GM12878 (cell line): ENCODE results near the gene BDNF. TPM values are rescaled to one million over a fixed set of nuclear protein-coding genes. Genes with fewer than 3 reads are reported as not detected.

Experiments
- ATAC-seq: fragments of 200-7000 bp; cut with Tn5 transposase; 3 replicates; pipeline ENCODE4 v1.9.1; 2020; ENCODE audit warnings: mild to moderate bottlenecking, moderate library complexity
- BruUV-seq: library from RNA; stranded (reverse); fragments of 400-500 nt; replicated peaks from 2 replicates; lab custom pipeline; 2021; lab: Mats Ljungman, UMichigan
- CTCF ChIA-PET: fragments of 300-600 bp; sonication (Branson Sonifier 250); formaldehyde crosslinking; extraction: SDS; loops from one replicate; lab custom pipeline; 2021; ENCODE audit warnings: inconsistent platforms; lab: Yijun Ruan, JAX
- POLR2A ChIA-PET: fragments of 350-600 bp; formaldehyde crosslinking; extraction: SDS; loops from one replicate; lab custom pipeline; 2021; ENCODE audit warnings: inconsistent platforms; lab: Charles Lee
- RAD21 ChIA-PET: fragments of 300-600 bp; sonication (Branson Sonifier 250); formaldehyde crosslinking; loops from one replicate; lab custom pipeline; 2023; ENCODE audit warnings: antibody characterized with exemption; ENCODE audit not compliant: unreplicated experiment; lab: Charles Lee
- SMC1A ChIA-PET: fragments of 300-600 bp; sonication (Branson Sonifier 250); formaldehyde crosslinking; loops from one replicate; lab custom pipeline; 2023; ENCODE audit not compliant: unreplicated experiment, uncharacterized antibody; lab: Charles Lee
- DNase-seq: peaks from one replicate; pipeline ENCODE4 v3.0.0-alpha.2; 2011; ENCODE audit warnings: low read depth, low spot score
- FAIRE-seq: peaks from 3 replicates; lab custom pipeline; 2011; peaks lifted over from hg19 to GRCh38; lab: Jason Lieb, UNC
- H2AFZ ChIP-seq: 2 replicates; pipeline ENCODE4 v1.6.0; 2011; ENCODE audit warnings: low read depth, low read length, control low read depth; ENCODE audit not compliant: control insufficient read depth
- H3K27ac ChIP-seq: 2 replicates; pipeline ENCODE4 v1.5.1; 2011; ENCODE audit warnings: control low read depth; ENCODE audit not compliant: control insufficient read depth, insufficient read depth
- H3K27me3 ChIP-seq, 2 experiments: replicated peaks in 1 of 2; 2 replicates each; pipeline versions ENCODE4 v1.6.0 to v1.6.1; 2011; ENCODE audit warnings: low read length in 1 of 2; ENCODE audit not compliant: control insufficient read depth in 2 of 2, insufficient read depth in 2 of 2
- H3K36me3 ChIP-seq, 2 experiments: 2 replicates each; pipeline ENCODE4 v1.5.1; 2011; ENCODE audit warnings: low read length in 1 of 2; ENCODE audit not compliant: control insufficient read depth in 2 of 2, insufficient read depth in 2 of 2
- H3K4me1 ChIP-seq: 2 replicates; pipeline ENCODE4 v1.6.1; 2011; ENCODE audit warnings: mild to moderate bottlenecking, low read length, moderate library complexity, mixed read lengths; ENCODE audit not compliant: control insufficient read depth, insufficient read depth
- H3K4me2 ChIP-seq: 2 replicates; pipeline ENCODE4 v1.6.0; 2011; ENCODE audit warnings: control low read depth; ENCODE audit not compliant: control insufficient read depth, insufficient read depth
- H3K4me3 ChIP-seq: fragments of 200-600 bp; sonication (generic); 2 replicates; pipeline ENCODE4 v1.5.1; 2016
- H3K79me2 ChIP-seq: 2 replicates; pipeline ENCODE4 v1.6.0; 2011; ENCODE audit warnings: low read length; ENCODE audit not compliant: control insufficient read depth, insufficient read depth
- H3K9ac ChIP-seq: 2 replicates; pipeline ENCODE4 v1.8.0; 2011; ENCODE audit warnings: low read length, control low read depth, mixed read lengths; ENCODE audit not compliant: control insufficient read depth, insufficient read depth
- H3K9me3 ChIP-seq: replicated peaks from 3 replicates; pipeline ENCODE4 v1.5.1; 2011; ENCODE audit warnings: mild to moderate bottlenecking, low read length; ENCODE audit not compliant: control insufficient read depth, insufficient read depth
- H4K20me1 ChIP-seq: 2 replicates; pipeline ENCODE4 v1.6.0; 2011; ENCODE audit not compliant: control insufficient read depth, insufficient read depth
- ASH2L ChIP-seq: fragments of 300-600, 200-600 bp; sonication (generic); IDR thresholded peaks from 2 replicates; pipeline ENCODE4 v1.6.1; 2017; ENCODE audit warnings: low read depth, mild to moderate bottlenecking, borderline replicate concordance
- ATF7 ChIP-seq: fragments of 450-650 bp; IDR thresholded peaks from 2 replicates; pipeline ENCODE4 v1.6.1; 2016; ENCODE audit warnings: low read depth, mild to moderate bottlenecking
- BRCA1 ChIP-seq: IDR thresholded peaks from 2 replicates; pipeline ENCODE4 v1.6.1; 2011; ENCODE audit warnings: low read depth, low read length, improper control_type of control experiment
- CBX3 ChIP-seq: fragments of 200-600 bp; sonication (generic); IDR thresholded peaks from 2 replicates; pipeline ENCODE4 v1.6.1; 2016; ENCODE audit warnings: low read depth, borderline replicate concordance
- EED ChIP-seq: sonication (generic); IDR thresholded peaks from 2 replicates; pipeline ENCODE4 v1.6.1; 2016; ENCODE audit warnings: antibody characterized with exemption, low read depth
- FOXK2 ChIP-seq: fragments of 450-650 bp; IDR thresholded peaks from 2 replicates; pipeline ENCODE4 v1.6.1; 2017; ENCODE audit warnings: mild to moderate bottlenecking, moderate library complexity
- MTA2 ChIP-seq: fragments of 450-650 bp; IDR thresholded peaks from 2 replicates; pipeline ENCODE4 v1.6.1; 2016; ENCODE audit warnings: low read depth, mild to moderate bottlenecking, moderate library complexity
- NFIC ChIP-seq: IDR thresholded peaks from 2 replicates; pipeline ENCODE4 v1.6.1; 2012; ENCODE audit warnings: low read depth, mild to moderate bottlenecking, inconsistent platforms, low read length, moderate library complexity
- POLR2AphosphoS2 ChIP-seq: IDR thresholded peaks from 2 replicates; pipeline ENCODE4 v1.6.1; 2011; ENCODE audit warnings: low read depth, mild to moderate bottlenecking, low read length, improper control_type of control experiment, moderate library complexity
- SMARCA5 ChIP-seq: fragments of 450-650 bp; IDR thresholded peaks from 2 replicates; pipeline ENCODE4 v1.6.1; 2017; ENCODE audit warnings: mild to moderate bottlenecking
- SUPT20H ChIP-seq: IDR thresholded peaks from 2 replicates; pipeline ENCODE4 v1.6.1; 2011; ENCODE audit warnings: low read depth, mild to moderate bottlenecking, low read length, moderate library complexity, borderline replicate concordance; ENCODE audit not compliant: control insufficient read depth
- ZNF217 ChIP-seq: fragments of 450-650 bp; IDR thresholded peaks from 2 replicates; pipeline ENCODE4 v1.6.1; 2017; ENCODE audit warnings: antibody characterized with exemption, mild to moderate bottlenecking
- ZNF384 ChIP-seq: IDR thresholded peaks from 2 replicates; pipeline ENCODE4 v1.6.1; 2012; ENCODE audit warnings: low read depth, mild to moderate bottlenecking, low read length, improper control_type of control experiment, borderline replicate concordance
- WGBS: methylation state at CpG from one replicate; pipeline ENCODE4 v1.1.6; 2016; ENCODE audit warnings: low lambda C conversion rate; ENCODE audit not compliant: insufficient replicate concordance, insufficient coverage; ENCODE audit errors: missing lambda C conversion rate; 5-methylcytosine and 5-hydroxymethylcytosine counted together
- in situ Hi-C: fragments of 300-500 bp; cut with MboI; formaldehyde crosslinking; loops from 9 replicates; pipeline ENCODE4 v1.14.3; 2018; ENCODE audit warnings: mixed read lengths
- intact Hi-C: fragments of 100-400 bp; cut with micrococcal nuclease; formaldehyde crosslinking; loops from one replicate; pipeline ENCODE4 v1.14.2; 2022; ENCODE audit not compliant: unreplicated experiment
- polyA plus RNA-seq, 11 experiments: library from polyadenylated mRNA; depleted of rRNA in 4 of 11; unstranded in 6 of 11; stranded (reverse) in 5 of 11; fragments of >200 nt; fragmentation: Nextera tagmentation in 4 of 11; fragmentation: Illumina TruSeq in 1 of 11; extraction: Ambion mirVana in 4 of 11; extraction: Trizol in 1 of 11; gene quantifications; 1 replicate in 1 of 11; 2 replicates in 10 of 11; pipeline versions ENCODE4 v1.2.1 to v1.2.3, GENCODE V29; 2011 to 2016; ENCODE audit warnings: inconsistent platforms in 2 of 11, missing spikeins in 2 of 11, low read depth in 1 of 11
- total RNA-seq, 4 experiments: library from RNA; depleted of rRNA in 3 of 4; stranded (reverse); fragments of >200 nt in 3 of 4; fragmentation: Illumina TruSeq in 1 of 4; extraction: Trizol in 1 of 4; gene quantifications; 2 replicates each; pipeline versions ENCODE4 v1.2.1 to v1.2.3, GENCODE V29; 2013 to 2021
- TF ChIP-seq, protein P1 (sequence below): fragments of 450-650 bp; IDR thresholded peaks from 2 replicates; pipeline ENCODE4 v1.6.1; 2018; ENCODE audit warnings: mild to moderate bottlenecking, low read depth, moderate library complexity; ENCODE audit not compliant: partially characterized antibody
- TF ChIP-seq, protein P2 (sequence below): IDR thresholded peaks from 2 replicates; pipeline ENCODE4 v1.6.1; 2011; ENCODE audit warnings: low read depth, low read length, improper control_type of control experiment, borderline replicate concordance
- TF ChIP-seq, protein P3 (sequence below): fragments of 450-650 bp; IDR thresholded peaks from 2 replicates; pipeline ENCODE4 v1.6.1; 2017; ENCODE audit warnings: mild to moderate bottlenecking, moderate library complexity
- TF ChIP-seq, protein P4 (sequence below): IDR thresholded peaks from 2 replicates; pipeline ENCODE4 v1.6.1; 2012; ENCODE audit warnings: low read depth, low read length, improper control_type of control experiment

The BDNF gene
- total and polyA plus RNA-seq, 10 of the 15 experiments (the other 5 are each of a cell fraction or from before 2014, with no cell fraction given): 0.02 to 0.24 (median 0.06) TPM; not detected in 2

DNA sequence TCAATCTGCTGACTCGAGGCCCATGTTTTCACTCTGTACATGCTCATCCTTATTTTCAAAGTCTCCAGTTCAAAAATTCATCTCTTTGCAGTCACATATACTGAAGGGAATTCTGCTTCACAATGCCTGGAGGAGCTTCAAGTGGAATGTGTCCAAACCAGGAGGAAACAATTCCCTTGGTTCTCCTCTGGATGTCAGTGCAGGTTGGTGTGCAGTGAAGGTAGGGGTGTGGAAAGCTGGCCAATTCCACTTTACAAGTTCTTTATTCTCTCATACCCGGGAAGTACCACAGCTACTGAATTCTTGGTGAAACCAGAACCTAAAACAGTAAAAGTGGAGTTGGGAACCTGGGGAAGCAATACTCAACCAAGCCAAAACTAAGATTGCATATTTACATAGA is 57.3 kb downstream of the BDNF start:
- ATAC-seq (no peak), DNase-seq (no peak), FAIRE-seq (no peak)
- ChIA-PET RAD21 (no interaction called here), CTCF (interaction anchor here (2.0 kb wide), 1 partner anchor 53 kb away, joined by 8 read pairs; no protein-coding TSS in a partner anchor), POLR2A (no interaction called here), SMC1A (no interaction called here)
- Histone ChIP-seq H3K27ac (no peak overlapping the region), H3K79me2 (no peaks in the 10 kb centered on the region), H3K36me3 (no peaks in the 10 kb centered on the region), H4K20me1 (no peaks in the 10 kb centered on the region), H3K4me2 (no peak overlapping the region), H3K9ac (no peak overlapping the region), H3K4me1 (no peaks in the 10 kb centered on the region), H2AFZ (no peak overlapping the region), H3K9me3 (no peaks in the 10 kb centered on the region; the same call in 2 of the 3 replicates), H3K4me3 (no peak overlapping the region), H3K27me3 (no peaks in the 10 kb centered on the region)
- BruUV-seq: no TSS peak
- WGBS: 17% methylated on average over 2 of the region's 2 CpGs
- intact Hi-C loops: no loop called here
- in situ Hi-C loops: no loop called here
- TF ChIP-seq EED: no peak
- no peak for TF ChIP-seq MTA2
- TF ChIP-seq FOXK2: no peak
- TF ChIP-seq SMARCA5: no peak
- TF ChIP-seq, protein P1, sequence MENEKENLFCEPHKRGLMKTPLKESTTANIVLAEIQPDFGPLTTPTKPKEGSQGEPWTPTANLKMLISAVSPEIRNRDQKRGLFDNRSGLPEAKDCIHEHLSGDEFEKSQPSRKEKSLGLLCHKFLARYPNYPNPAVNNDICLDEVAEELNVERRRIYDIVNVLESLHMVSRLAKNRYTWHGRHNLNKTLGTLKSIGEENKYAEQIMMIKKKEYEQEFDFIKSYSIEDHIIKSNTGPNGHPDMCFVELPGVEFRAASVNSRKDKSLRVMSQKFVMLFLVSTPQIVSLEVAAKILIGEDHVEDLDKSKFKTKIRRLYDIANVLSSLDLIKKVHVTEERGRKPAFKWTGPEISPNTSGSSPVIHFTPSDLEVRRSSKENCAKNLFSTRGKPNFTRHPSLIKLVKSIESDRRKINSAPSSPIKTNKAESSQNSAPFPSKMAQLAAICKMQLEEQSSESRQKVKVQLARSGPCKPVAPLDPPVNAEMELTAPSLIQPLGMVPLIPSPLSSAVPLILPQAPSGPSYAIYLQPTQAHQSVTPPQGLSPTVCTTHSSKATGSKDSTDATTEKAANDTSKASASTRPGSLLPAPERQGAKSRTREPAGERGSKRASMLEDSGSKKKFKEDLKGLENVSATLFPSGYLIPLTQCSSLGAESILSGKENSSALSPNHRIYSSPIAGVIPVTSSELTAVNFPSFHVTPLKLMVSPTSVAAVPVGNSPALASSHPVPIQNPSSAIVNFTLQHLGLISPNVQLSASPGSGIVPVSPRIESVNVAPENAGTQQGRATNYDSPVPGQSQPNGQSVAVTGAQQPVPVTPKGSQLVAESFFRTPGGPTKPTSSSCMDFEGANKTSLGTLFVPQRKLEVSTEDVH: no peak
- no peak for TF ChIP-seq ZNF217
- TF ChIP-seq, protein P2, sequence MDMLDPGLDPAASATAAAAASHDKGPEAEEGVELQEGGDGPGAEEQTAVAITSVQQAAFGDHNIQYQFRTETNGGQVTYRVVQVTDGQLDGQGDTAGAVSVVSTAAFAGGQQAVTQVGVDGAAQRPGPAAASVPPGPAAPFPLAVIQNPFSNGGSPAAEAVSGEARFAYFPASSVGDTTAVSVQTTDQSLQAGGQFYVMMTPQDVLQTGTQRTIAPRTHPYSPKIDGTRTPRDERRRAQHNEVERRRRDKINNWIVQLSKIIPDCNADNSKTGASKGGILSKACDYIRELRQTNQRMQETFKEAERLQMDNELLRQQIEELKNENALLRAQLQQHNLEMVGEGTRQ: no peak
- TF ChIP-seq, protein P3, sequence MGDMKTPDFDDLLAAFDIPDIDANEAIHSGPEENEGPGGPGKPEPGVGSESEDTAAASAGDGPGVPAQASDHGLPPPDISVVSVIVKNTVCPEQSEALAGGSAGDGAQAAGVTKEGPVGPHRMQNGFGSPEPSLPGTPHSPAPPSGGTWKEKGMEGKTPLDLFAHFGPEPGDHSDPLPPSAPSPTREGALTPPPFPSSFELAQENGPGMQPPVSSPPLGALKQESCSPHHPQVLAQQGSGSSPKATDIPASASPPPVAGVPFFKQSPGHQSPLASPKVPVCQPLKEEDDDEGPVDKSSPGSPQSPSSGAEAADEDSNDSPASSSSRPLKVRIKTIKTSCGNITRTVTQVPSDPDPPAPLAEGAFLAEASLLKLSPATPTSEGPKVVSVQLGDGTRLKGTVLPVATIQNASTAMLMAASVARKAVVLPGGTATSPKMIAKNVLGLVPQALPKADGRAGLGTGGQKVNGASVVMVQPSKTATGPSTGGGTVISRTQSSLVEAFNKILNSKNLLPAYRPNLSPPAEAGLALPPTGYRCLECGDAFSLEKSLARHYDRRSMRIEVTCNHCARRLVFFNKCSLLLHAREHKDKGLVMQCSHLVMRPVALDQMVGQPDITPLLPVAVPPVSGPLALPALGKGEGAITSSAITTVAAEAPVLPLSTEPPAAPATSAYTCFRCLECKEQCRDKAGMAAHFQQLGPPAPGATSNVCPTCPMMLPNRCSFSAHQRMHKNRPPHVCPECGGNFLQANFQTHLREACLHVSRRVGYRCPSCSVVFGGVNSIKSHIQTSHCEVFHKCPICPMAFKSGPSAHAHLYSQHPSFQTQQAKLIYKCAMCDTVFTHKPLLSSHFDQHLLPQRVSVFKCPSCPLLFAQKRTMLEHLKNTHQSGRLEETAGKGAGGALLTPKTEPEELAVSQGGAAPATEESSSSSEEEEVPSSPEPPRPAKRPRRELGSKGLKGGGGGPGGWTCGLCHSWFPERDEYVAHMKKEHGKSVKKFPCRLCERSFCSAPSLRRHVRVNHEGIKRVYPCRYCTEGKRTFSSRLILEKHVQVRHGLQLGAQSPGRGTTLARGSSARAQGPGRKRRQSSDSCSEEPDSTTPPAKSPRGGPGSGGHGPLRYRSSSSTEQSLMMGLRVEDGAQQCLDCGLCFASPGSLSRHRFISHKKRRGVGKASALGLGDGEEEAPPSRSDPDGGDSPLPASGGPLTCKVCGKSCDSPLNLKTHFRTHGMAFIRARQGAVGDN: no peak
- TF ChIP-seq, protein P4, sequence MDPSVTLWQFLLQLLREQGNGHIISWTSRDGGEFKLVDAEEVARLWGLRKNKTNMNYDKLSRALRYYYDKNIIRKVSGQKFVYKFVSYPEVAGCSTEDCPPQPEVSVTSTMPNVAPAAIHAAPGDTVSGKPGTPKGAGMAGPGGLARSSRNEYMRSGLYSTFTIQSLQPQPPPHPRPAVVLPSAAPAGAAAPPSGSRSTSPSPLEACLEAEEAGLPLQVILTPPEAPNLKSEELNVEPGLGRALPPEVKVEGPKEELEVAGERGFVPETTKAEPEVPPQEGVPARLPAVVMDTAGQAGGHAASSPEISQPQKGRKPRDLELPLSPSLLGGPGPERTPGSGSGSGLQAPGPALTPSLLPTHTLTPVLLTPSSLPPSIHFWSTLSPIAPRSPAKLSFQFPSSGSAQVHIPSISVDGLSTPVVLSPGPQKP: no peak
- no peak for TF ChIP-seq ASH2L
- no peak for TF ChIP-seq ZNF384
- no peak for TF ChIP-seq CBX3
- no peak for TF ChIP-seq SUPT20H
- no peak for TF ChIP-seq BRCA1
- TF ChIP-seq ATF7: no peak
- no peak for TF ChIP-seq POLR2AphosphoS2
- TF ChIP-seq NFIC: no peak
